Activated naive CD4-positive, alpha-beta T cell treated with anti-CD3 and anti-CD28 coated beads for 36 hours (primary cell): ENCODE measurements around the gene SLC6A19. TPM values are rescaled to one million over a fixed set of nuclear protein-coding genes. Genes with fewer than 3 reads are reported as not detected.

Experiments
- CTCF ChIA-PET: fragments of 350-600 bp; sonication (Branson Sonifier 250); formaldehyde crosslinking; loops from one replicate; lab custom pipeline; 2021; ENCODE audit warnings: antibody characterized with exemption; lab: Charles Lee
- DNase-seq: peaks from one replicate; pipeline ENCODE4 v3.0.0-alpha.2; 2020
- H3K27ac Mint-ChIP-seq: one replicate; pipeline ENCODE4 v1.8.0; 2021; ENCODE audit warnings: mild to moderate bottlenecking, mixed read lengths
- H3K27me3 Mint-ChIP-seq: one replicate; pipeline ENCODE4 v1.8.0; 2021; ENCODE audit warnings: low read depth, mixed read lengths
- H3K36me3 Mint-ChIP-seq: one replicate; pipeline ENCODE4 v1.8.0; 2021; ENCODE audit warnings: low read depth, mixed read lengths
- H3K4me1 Mint-ChIP-seq: one replicate; pipeline ENCODE4 v1.8.0; 2021; ENCODE audit warnings: low read depth, mixed read lengths
- H3K4me3 Mint-ChIP-seq: one replicate; pipeline ENCODE4 v1.8.0; 2021; ENCODE audit warnings: mild to moderate bottlenecking, moderate library complexity, mixed read lengths
- H3K9me3 Mint-ChIP-seq: one replicate; pipeline ENCODE4 v1.8.0; 2021; ENCODE audit warnings: mixed read lengths
- intact Hi-C: fragments of 100-400 bp; cut with micrococcal nuclease; formaldehyde crosslinking; loops from one replicate; pipeline ENCODE4 v1.15.1; 2023
- total RNA-seq, 2 experiments: library from RNA; stranded (reverse); gene quantifications; one replicate each; pipeline ENCODE4 v1.2.3, GENCODE V29; 2021

SLC6A19 gene
- total RNA-seq, 2 experiments from 2014 or later = not detected

DNA sequence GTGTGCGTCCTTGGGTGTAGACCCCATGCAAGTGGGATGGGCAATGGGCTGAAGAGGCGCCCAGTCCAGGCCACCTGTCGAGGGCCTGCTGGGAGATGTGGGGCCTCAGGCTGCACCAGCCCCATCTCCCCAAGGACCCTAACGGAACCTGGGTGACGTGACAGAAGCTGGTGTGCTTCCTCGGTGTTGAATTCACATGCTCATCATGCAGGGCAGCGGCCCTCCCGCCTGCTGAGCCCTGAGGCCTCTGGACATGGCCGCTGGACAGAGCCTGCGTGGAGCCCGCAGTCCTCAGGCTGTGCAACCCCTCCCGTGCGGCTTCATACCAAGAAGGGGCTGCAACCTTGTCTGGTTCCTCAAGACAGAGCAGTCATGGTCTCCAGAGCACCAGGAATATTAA, 66.7 kb downstream of the SLC6A19 start:
- Mint-ChIP-seq H3K4me1 (peaks cover 14% of the 10 kb centered on the region), H3K4me3 (no peak overlapping the region)
- intact Hi-C loops = no loop called here

DNA sequence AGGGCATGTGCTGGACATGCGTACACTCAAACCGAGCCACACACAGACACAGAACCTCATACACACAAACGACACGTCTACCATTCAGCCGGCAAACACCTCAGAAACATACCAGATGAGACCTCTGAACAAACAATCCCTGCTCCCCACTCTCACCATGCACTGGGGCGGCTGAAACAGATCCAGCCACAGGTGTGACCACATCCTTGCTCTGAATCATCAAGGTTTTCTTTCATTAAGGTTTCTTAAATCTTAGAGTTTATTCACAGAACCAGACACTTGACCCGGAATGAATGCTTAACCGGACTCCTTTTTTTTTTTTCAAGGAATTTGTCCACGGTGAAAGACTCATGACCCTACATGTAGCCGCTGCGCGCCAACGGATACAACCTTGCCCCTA, 67.3 kb downstream of the SLC6A19 start:
- intact Hi-C loops = no loop called here
- no peaks in the 10 kb centered on the region for H3K27me3 Mint-ChIP-seq
- no peak overlapping the region for H3K27ac Mint-ChIP-seq
- peaks cover 14% of the 10 kb centered on the region for H3K4me1 Mint-ChIP-seq
- no peaks in the 10 kb centered on the region for H3K9me3 Mint-ChIP-seq
- DNase-seq = peak; percentile 56
- no peak overlapping the region for H3K4me3 Mint-ChIP-seq
- CTCF ChIA-PET = no interaction called here
- H3K36me3 Mint-ChIP-seq = peaks cover 17% of the 10 kb centered on the region

More for the DNA sequence above, 66.7 kb downstream of the SLC6A19 start:
- Mint-ChIP-seq H3K9me3 (no peaks in the 10 kb centered on the region), H3K27me3 (no peaks in the 10 kb centered on the region), H3K36me3 (peaks cover 17% of the 10 kb centered on the region), H3K27ac (no peak overlapping the region)
- CTCF ChIA-PET = interaction anchor here (0.6 kb wide), 1 partner anchor 85 kb away, joined by 3 read pairs; no protein-coding TSS in a partner anchor
- no peak for DNase-seq

DNA sequence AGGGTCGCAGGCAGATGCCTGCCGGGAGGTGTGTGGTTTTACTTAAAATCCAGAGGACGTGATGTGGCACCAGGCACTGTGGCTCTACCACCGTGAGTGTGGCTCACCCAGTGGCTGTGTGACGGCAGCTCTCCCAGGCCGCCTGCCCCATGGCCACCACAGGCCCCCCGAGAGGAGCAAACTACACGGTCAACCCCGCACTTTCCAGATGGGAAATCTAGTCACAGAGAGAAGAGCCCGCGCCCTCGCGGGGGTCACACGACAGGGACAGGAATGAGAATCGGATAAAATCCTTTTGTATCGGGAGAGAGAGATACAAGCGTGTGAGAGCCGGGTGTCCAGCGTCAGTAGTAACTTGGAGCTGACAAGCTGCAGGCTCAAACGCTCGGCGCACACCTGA, 69.0 kb downstream of the SLC6A19 start:
- CTCF ChIA-PET = no interaction called here
- H3K36me3 Mint-ChIP-seq = peaks cover 19% of the 10 kb centered on the region

DNA sequence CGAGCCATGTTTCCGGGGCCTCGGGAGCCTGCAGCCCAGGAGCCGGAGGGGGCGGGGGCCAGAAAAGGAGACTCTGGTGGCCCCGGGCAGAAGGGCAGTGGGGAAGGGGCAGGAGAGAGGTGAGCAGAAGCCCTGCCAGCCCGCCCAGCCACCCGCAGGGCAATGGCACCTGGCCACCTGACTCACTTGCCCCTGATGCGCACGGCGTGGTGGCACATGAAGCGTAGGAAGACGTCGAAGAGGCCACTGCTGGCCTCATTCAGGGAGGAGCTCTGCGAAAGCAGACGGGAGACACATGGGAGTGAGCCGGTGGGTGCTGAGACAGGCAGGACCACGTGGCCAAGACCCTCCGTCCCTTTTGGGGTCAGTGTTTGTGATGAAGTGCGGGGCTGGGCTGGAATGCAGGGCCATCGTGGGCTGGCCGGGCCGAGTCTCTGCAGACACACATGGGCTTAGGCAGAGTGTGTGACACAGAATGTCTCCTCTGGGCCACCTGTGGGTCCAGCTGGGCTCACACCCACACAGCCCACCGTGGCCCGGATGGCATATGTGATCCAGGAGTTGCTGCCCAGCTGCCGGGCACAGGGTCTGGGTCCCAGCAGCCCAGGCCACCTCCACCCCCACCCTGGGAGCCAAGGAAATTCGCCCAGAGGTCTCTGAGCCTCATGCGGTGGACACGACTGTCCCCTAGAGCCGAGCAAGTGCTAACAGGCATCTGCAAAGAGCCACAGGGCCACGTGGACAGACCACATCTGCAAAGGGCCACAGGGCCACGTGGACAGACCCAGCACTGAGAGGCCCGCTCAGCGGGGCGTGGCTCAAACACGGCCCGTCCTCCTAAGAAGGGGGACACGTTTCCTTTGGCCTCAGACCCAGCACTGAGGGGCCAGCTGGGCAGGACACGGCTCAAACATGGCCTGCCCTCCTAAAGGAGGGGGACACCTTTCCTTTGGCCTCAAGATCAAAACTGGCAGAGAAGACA, 69.8 kb downstream of the SLC6A19 start:
- H3K27ac Mint-ChIP-seq = no peak overlapping the region
- intact Hi-C loops = no loop called here
- H3K4me1 Mint-ChIP-seq = peaks cover 16% of the 10 kb centered on the region
- CTCF ChIA-PET = no interaction called here
- peaks cover 19% of the 10 kb centered on the region for H3K36me3 Mint-ChIP-seq
- no peaks in the 10 kb centered on the region for H3K9me3 Mint-ChIP-seq
- no peak for DNase-seq
- H3K4me3 Mint-ChIP-seq = no peak overlapping the region
- H3K27me3 Mint-ChIP-seq = no peaks in the 10 kb centered on the region

More for the DNA sequence above, 69.0 kb downstream of the SLC6A19 start:
- no peak overlapping the region for H3K4me3 Mint-ChIP-seq
- H3K27me3 Mint-ChIP-seq = no peaks in the 10 kb centered on the region
- DNase-seq = no peak
- no peaks in the 10 kb centered on the region for H3K9me3 Mint-ChIP-seq
- H3K4me1 Mint-ChIP-seq = peaks cover 16% of the 10 kb centered on the region
- H3K27ac Mint-ChIP-seq = no peak overlapping the region
- intact Hi-C loops = no loop called here

DNA sequence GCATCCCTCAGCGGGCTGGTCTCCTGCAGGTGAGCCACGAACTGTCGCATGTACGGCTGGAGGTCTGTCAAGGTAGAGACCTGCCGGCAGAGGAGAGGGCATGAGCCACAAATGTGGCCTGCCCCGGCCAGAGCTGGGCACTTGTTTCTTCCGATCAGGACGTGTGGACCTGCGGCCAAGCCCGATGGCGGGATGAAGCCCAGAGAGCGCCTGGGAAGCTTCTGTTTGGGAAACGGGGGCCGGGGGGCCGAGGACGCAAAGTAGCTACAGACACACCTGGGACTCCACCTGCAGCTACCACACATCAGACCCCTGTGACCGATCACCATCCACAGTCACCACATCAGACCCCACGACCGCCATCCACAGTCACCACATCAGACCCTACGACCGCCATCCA, 70.8 kb downstream of the SLC6A19 start:
- CTCF ChIA-PET = interaction anchor here (0.6 kb wide), 1 partner anchor 13 kb away, joined by 4 read pairs; no protein-coding TSS in a partner anchor
- H3K36me3 Mint-ChIP-seq = peaks cover 15% of the 10 kb centered on the region

DNA sequence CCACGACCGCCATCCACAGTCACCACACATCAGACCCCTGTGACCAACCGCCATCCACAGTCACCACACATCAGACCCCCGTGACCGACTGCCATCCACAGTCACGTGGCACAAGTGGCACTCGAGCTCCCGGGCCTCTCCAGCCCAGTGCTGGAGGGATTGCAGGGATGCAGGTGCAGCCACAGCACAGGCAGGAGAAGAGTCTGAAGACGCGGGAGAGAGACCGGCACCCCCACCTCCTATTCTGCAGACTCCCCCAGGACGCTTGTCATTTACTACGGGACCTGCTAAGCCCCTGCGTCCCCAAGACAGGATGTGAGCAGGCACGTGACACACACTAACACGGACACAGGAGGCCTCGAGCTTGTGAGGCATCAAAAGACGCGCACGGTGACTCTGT, 72.3 kb downstream of the SLC6A19 start:
- no peaks in the 10 kb centered on the region for H3K27me3 Mint-ChIP-seq
- CTCF ChIA-PET = no interaction called here
- intact Hi-C loops = no loop called here

More for the DNA sequence above, 70.8 kb downstream of the SLC6A19 start:
- no peak for DNase-seq
- Mint-ChIP-seq H3K27me3 (no peaks in the 10 kb centered on the region), H3K27ac (no peak overlapping the region), H3K9me3 (no peaks in the 10 kb centered on the region), H3K4me1 (peaks cover 16% of the 10 kb centered on the region), H3K4me3 (no peak overlapping the region)
- intact Hi-C loops = no loop called here

DNA sequence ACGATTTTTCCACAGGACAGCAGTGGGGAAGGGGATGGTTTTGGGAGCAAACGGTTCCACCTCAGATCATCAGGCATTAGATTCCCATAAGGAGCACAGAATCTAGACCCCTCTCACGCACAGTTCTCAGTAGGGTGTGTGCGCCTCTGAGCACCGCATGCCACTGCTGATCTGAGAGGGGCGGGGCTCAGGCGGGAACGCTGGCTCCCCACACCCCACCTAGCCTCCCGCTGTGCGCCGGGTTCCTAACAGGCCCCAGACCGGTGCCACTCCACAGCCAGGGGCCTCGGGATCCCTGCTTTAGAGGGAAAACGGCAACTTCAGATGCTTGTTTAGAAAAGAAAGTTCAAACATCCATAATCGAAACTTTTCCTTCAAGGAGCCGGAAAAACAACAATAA, 73.1 kb downstream of the SLC6A19 start:
- Mint-ChIP-seq H3K27ac (no peak overlapping the region), H3K4me1 (peaks cover 5% of the 10 kb centered on the region), H3K4me3 (no peak overlapping the region), H3K27me3 (no peaks in the 10 kb centered on the region), H3K9me3 (no peaks in the 10 kb centered on the region), H3K36me3 (peaks cover 18% of the 10 kb centered on the region)
- CTCF ChIA-PET = no interaction called here
- intact Hi-C loops = no loop called here
- DNase-seq = no peak

More for the DNA sequence above, 72.3 kb downstream of the SLC6A19 start:
- Mint-ChIP-seq H3K4me3 (no peak overlapping the region), H3K9me3 (no peaks in the 10 kb centered on the region), H3K36me3 (peaks cover 18% of the 10 kb centered on the region), H3K27ac (no peak overlapping the region), H3K4me1 (peaks cover 11% of the 10 kb centered on the region)
- no peak for DNase-seq

Other genes with a start within 250 kb of the SLC6A19 start
- 1 to 10 TPM; 1.4 to 2.5 TPM for gene NKD2, start 192.8 kb upstream of the SLC6A19 start, total RNA-seq
- 10 to 100 TPM; 12.6 to 13.6 TPM for gene SLC12A7, start 89.5 kb upstream of the SLC6A19 start, total RNA-seq
- gene SLC6A18, start 23.8 kb downstream of the SLC6A19 start, total RNA-seq = not detected
- gene TERT, start 93.5 kb downstream of the SLC6A19 start, total RNA-seq = 10 to 100 TPM; 10.1 to 13.1 TPM
- gene CLPTM1L, start 143.5 kb downstream of the SLC6A19 start, total RNA-seq = 10 to 100 TPM; 48.0 to 48.5 TPM
- not detected for gene SLC6A3, start 243.8 kb downstream of the SLC6A19 start, total RNA-seq